ENCODE results near the gene ZBTB25. TPM values are rescaled to one million over a fixed set of nuclear protein-coding genes. Genes with fewer than 3 reads are reported as not detected.

Gene ZBTB25
- total RNA-seq, 2 experiments from 2014 or later = 56.8 to 58.1 TPM

DNA sequence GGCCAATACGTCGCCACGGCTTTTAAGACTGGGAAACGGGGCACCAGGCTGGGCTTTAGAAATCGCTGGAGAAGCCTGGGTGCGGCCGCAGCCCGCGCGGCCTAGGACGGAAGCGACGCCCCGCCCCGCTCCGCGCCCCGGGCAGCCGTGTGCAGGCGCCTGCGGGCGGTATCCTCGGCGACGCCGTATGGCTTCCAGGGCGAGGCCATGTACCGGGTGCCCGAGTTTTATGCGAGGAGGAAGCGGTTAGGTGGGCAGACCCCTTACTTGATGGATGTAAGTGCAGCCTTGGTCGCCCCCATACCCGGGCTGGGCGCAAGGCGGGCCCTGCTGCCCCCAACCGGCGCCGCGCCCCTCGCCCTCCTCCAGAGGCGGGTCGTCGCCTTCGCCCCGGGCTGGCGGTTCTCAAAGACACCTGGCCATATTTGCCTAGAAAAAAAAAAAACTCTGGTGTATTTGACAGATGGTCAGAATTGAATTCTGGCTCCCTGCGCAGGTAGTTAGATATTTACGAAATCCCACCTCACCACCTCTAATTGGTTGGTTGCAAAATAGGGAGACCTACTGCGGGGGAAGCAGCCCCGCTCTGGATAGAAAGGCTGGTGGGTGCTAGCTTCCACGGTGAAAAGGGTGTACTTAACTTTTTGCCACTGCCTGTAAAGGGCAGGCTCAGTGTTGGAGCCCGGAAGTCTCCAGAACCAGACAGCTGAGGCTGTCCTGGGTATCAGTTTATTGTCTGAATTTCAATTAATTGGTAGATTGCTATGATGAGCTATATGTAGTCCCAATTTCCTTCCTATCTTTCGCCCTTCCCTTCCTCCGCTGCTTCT lies 46.4 kb upstream of the ZBTB25 start, which contains the start of gene PPP1R36:
Gene PPP1R36 (plus strand): TSS at position 171 of the 830 bp plus-strand sequence. CDS start 37 bp downstream, at position 208.
- ATAC-seq (ENCODE audit: poor library complexity) (peak; percentile 95), DNase-seq (peak in 11 of 14 experiments; percentile 13 to 73 (median 42))
- intact Hi-C loops (cut with DNase I, micrococcal nuclease) = loop anchor here in 1 of 2 experiments (10.0 kb wide), 2 partner anchors 365 to 1005 kb away; partner anchors contain the start of genes CHURC1 and PPP2R5E
- POLR2A ChIA-PET = interaction anchor here (1.0 to 1.2 kb wide), 2 partner anchors 9 to 10 kb away, joined by 3 read pairs; partner anchors contain the start of gene HSPA2
- Histone ChIP-seq H3K4me1 (ENCODE audit: insufficient read depth, low read length) (peaks cover 12% of the 10 kb centered on the region), H3K9me3 (ENCODE audit: control insufficient read depth in 1 of 2, insufficient read depth in 1 of 2, low read length in 2 of 2) (no peaks in the 10 kb centered on the region), H3K27ac (ENCODE audit: low read depth in 1 of 2, low read length in 2 of 2) (no peak within 1 kb of the TSS), H3K27me3 (ENCODE audit: control insufficient read depth in 1 of 2, insufficient read depth in 2 of 2, low read length in 2 of 2) (peaks cover 0 to 3% of the 10 kb centered on the region in 2 experiments), H3K36me3 (ENCODE audit: insufficient read depth, low read length) (no peaks in the 10 kb centered on the region), H3K4me3 (ENCODE audit: low read length) (peak within 1 kb of the TSS; percentile 36)
- H3K4me1 Mint-ChIP-seq (ENCODE audit: low read depth) = peaks cover 19% of the 10 kb centered on the region
- H3K27me3 Mint-ChIP-seq = peaks cover 5% of the 10 kb centered on the region
- TF ChIP-seq CTCF (IDR thresholded peaks at IDR 0.05) = no peak
- CTCF ChIA-PET = interaction anchor here (1.2 to 1.9 kb wide), 2 partner anchors 10 to 39 kb away, joined by 4 to 11 read pairs; partner anchors contain the start of gene HSPA2
- no peaks in the 10 kb centered on the region for H3K36me3 Mint-ChIP-seq (ENCODE audit: low read depth)
- H3K4me3 Mint-ChIP-seq = peak within 1 kb of the TSS; percentile 80
- no peaks in the 10 kb centered on the region for H3K9me3 Mint-ChIP-seq
- H3K27ac Mint-ChIP-seq = peak within 1 kb of the TSS; percentile 17

- CTCF ChIA-PET = interaction anchor here (0.7 kb wide), 1 partner anchor 8 kb away, joined by 4 read pairs; the partner anchor contains the start of gene HSPA2
- peaks cover 0 to 3% of the 10 kb centered on the region in 2 experiments for H3K27me3 ChIP-seq (ENCODE audit: control insufficient read depth in 1 of 2, insufficient read depth in 2 of 2, low read length in 2 of 2)
- intact Hi-C loops (cut with DNase I, micrococcal nuclease) = loop anchor here in 1 of 2 experiments (10.0 kb wide), 2 partner anchors 366 to 1004 kb away; partner anchors contain the start of genes CHURC1 and PPP2R5E
Observed at GRCh38 chr14:64549016-64549415, 45.4 kb upstream of the ZBTB25 start.

More at GRCh38 chr14:64549016-64549415, 45.4 kb upstream of the ZBTB25 start:
- Histone ChIP-seq H3K36me3 (ENCODE audit: insufficient read depth, low read length) (no peaks in the 10 kb centered on the region), H3K27ac (ENCODE audit: low read depth in 1 of 2, low read length in 2 of 2) (no peak overlapping the region), H3K9me3 (ENCODE audit: control insufficient read depth in 1 of 2, insufficient read depth in 1 of 2, low read length in 2 of 2) (no peaks in the 10 kb centered on the region), H3K4me1 (ENCODE audit: insufficient read depth, low read length) (peaks cover 12% of the 10 kb centered on the region), H3K4me3 (ENCODE audit: low read length) (no peak overlapping the region)
- H3K36me3 Mint-ChIP-seq (ENCODE audit: low read depth) = no peaks in the 10 kb centered on the region
- no peak for TF ChIP-seq CTCF (IDR thresholded peaks at IDR 0.05)
- no peaks in the 10 kb centered on the region for H3K9me3 Mint-ChIP-seq
- no peak overlapping the region for H3K27ac Mint-ChIP-seq
- ATAC-seq (ENCODE audit: poor library complexity) (no peak), DNase-seq (no peak)
- peaks cover 19% of the 10 kb centered on the region for H3K4me1 Mint-ChIP-seq (ENCODE audit: low read depth)
- H3K4me3 Mint-ChIP-seq = peak overlapping the region; percentile 38
- POLR2A ChIA-PET = interaction anchor here (1.2 kb wide), 1 partner anchor 8 kb away, joined by 3 read pairs; the partner anchor contains the start of gene HSPA2
- H3K27me3 Mint-ChIP-seq = peaks cover 5% of the 10 kb centered on the region

Measured in CD4-positive, alpha-beta T cell (primary cell).